Measurements from ENCODE around the gene FAM227B.

DNA sequence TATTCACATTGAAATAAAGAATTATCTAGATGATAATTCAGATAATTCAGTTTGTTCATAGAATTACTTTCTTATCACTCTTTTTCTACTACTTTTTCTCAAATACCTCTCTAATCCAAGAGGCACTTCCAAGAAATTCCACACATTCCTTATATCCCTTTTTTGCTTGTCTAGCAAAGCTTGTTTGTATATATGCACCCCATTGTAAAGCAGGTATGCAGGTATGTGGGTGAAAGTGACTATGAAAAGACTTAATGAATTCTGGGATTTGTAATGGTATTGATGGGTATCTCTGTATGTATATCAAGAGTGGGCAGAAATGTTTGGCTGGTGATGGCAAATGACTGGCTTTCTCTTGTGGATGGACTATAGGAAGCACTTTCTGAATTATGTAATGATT lies 291.7 kb downstream of the FAM227B start:
- TF ChIP-seq POLR2AphosphoS5 (IDR thresholded peaks at IDR 0.05; ENCODE audit: low read depth, low read length): no peak
- no peak for TF ChIP-seq POLR2A (IDR thresholded peaks at IDR 0.05; ENCODE audit: low read depth, low read length)
